ENCODE results near the gene FASN.
A peak's percentile ranks its signal among the peaks of the same experiment; 100 is the strongest.
"Not testable (repeated sequence)": the region's sequence is repeated elsewhere in the genome, so short reads cannot be mapped to it uniquely, and the experiment has no call there.

The FASN gene

DNA sequence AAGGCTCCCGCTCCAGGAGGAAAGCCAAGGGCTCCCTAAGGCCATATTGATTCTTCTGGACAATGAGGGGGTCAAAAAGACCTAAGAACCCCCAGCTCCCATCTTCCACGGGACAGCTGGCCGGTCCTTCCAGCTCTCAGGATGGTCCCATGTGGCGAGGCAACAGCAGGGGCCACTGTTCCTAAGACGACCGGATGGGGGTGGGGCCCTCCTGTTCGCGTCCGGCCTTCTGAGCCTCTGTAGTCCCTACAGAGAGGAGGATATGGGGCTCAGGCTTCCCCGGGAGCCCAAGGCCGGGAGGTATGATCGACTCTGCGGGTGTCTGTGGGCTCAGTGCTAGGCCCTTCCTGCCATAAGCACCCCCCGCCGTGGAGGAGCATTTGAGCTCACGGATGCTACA is 54.5 kb downstream of the FASN start:
- no peak for DNase-seq (ENCODE audit: low read depth)

DNA sequence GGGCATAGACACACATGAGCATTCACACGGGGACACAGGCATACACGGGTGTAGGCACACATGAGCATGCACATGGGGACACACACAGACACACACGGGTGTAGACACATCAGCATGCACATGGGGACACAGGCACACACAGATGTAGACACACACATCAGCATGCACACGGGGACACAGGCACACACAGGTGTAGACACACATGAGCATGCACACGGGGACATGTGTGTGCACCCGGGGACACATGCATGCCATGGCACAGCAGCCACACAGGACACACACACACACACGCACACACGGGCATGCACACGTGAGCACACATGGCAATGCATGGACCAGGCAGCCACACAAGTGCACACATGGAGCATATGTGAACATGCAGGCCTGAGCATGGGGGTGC is 55.4 kb downstream of the FASN start:
- DNase-seq (ENCODE audit: low read depth), result no peak

DNA sequence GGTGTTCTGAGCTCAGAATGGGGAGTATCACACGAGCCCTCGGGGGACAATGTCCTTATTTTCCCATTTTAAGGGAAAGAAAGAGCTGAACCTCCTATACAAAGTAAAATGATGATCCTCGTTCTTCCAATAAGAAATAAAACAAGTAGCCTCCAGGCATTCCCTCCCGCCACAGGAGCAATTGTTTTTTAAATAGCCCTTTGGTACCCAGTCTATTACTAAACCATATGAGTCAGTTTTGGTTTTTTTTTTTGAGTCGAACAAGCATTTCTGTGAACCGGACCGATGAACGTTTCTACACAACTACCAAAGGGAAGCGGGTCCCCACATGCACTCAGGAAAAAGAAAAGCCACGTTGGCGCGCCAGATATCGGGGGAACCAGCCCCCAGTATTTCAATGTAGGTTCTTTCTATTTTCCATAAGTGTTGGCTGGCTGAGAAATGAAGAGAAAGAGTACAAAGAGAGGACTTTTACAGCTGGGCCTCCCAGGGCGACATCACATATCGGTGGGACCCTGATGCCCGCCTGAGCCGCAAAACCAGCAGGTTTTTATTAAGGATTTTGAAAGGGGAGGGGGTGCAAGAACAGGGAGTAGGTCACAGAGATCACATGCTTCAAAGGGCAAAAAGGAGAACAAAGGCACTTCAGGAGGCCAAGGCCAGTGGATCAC is 56.8 kb downstream of the FASN start:
- DNase-seq (ENCODE audit: low read depth), result no peak

DNA sequence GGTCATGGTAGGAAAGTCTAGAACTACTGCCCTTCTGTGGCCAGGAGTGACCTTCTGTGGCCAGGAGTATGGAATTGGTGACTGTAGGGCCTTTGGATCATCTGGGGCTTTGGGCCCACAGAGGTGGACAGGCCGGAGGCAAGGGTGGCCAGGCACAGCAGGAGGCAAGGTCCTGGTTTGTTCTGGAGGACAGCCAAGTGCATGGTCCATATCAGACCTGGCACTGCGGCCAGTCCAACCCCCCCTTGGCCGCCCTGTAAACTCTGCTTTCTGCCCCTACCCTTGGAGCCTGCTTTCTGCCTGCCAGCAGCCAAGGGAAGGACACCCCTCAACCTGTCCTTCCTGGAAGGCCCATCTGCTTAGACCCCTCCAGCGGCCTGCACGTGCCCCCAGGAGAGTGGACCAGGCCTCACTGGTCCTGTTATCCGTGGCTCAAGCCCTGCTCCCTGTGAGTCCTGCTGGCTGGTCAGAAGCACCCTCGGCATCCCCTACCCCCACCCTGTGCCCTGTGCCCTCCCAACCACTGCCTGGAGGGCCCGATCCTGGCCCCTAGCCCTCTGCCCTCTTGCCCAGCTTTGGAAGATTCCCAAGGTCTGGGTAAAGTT is 58.2 kb downstream of the FASN start:
- DNase-seq (ENCODE audit: low read depth), result no peak

DNA sequence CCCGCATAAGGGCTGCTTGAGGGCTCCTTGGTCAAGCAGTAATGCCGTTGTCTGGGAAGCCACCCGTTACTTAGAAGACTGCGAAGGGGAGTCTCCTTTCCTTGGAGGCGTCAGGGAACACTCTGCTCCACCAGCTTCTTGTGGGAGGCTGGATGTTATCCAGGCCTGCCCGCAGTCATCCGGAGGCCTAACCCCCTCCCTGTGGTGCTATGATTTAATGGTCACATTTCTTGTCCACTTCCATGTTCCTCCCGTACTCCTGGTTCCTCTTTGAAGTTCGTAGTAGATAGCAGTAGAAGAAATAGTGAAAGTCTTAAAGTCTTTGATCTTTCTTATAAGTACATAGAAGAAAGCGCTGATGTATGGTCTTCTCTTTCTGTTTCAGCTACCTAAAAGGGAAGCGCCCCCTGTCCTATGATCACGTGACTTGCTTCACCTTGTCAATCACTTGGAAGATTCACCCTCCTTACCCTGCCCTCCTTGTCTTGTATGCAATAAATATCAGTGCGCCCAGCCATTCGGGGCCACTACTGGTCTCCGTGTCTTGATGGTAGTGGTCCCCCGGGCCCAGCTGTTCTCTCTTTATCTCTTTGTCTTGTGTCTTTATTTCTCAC is 59.1 kb downstream of the FASN start:
- DNase-seq (ENCODE audit: low read depth), result not testable (repeated sequence)

DNA sequence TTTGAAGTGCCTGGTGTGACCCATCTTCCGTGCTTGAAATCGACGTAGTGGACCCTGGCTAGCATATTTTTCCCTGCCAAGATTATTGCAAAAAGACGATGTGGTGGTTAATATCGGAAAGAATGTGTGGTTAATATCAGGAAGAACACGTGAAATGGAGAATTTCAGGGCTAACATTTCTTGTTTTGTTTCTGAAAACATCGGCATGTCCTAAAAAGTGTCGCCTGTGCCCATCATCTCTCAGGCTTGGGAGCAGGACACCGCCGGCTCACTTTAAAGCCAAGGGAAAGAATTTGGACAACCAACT is 60.2 kb downstream of the FASN start:
- DNase-seq (ENCODE audit: low read depth), result no peak

DNA sequence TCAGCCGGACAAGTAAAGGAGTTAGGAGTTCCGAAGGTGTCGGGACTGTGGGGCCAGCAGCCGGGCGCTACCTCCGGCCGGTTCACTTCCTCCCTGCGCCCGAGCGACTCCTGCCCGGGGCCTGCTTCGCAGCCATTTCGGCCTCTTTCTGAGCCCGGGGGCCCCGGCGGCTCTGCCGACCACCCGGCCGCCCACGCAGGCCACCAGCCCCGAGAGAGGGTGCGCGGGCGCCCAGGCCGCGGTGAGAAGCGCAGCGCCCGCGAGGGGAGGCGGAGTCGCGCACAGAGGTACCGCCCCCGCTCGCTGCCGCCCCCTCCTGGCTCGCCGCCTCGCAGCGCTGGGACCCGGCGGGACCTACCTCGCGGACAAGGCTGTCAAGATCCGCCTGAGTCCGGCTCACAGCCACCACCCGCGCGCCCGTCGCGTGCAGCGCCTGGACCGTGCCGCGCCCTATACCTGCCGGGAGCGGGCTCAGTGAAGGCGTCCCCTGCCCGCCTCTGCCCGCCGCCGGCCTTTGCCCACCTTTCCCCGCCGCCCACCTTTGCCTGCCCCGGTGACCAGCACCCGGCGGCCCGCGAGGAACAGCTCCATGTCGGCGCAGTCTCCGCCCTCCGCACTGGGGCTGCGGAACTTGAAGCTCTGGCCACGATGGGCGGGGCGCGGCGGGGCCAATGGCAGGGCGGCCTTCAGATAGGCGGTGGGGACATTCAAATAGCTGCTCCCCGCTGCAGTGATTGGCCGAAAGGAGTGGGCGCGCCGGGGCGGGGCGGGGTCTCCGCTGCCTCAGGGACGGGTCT is 60.7 kb downstream of the FASN start, which contains the start of gene DCXR:
Gene DCXR (minus strand): TSS at position 606 of the 797 bp plus-strand sequence. CDS start 15 bp downstream, at position 591.
- peak; percentile 96 for DNase-seq (ENCODE audit: low read depth)

DNA sequence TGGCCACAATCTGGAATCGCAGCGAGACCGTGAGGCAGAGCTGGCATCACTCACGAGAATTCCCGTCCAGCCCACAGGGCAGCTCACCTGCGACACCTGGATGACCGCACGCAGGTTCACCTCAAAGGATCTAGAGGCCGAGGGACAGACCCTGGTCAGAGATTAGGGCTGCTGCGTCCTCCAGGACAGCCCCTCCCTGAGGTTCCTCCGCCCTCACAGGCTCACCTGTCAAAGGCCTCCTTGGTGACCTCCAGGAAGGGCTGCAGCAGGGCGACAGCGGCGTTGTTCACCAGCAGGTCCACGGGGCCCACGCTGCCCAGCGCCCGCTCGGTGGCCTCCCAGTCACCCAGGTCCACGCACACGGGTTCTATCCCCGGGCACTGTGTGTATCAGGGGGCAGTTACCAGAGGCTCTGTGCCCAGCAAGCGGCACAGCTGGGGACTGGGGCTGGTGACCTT is 61.4 kb downstream of the FASN start:
- DNase-seq (ENCODE audit: low read depth), result no peak

DNA sequence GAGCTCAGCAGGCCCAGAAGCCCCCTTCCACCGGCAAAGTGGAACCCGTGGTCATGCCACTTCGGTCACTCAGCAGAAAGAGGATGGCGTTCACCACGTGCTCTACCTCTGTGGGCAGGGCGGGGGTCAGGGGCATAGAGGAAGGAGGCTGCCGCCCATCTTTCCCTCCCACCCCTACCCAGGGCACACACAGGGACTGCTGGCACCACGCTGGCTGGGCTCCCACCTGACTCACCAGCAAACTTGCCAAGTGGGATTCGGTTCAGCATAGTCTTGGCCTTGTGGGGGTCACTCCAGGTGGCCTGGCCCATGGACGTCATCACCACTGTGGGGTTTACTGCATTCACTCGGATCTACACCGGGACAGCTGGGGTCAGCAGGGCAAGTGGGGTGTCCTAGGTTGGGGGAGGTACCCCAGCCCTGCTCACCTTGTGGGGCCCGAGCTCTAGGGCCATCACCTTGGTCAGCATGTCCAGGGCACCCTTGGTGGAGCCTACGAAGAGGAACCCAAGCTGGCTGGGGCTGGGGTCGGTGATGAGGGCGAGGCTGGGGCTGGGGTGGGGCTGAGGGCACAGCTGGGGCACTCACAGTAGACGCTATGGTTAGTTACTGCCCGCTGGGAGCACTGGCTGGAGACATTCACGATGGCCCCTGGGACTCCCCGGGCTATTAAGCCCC is 61.9 kb downstream of the FASN start:
- DNase-seq (ENCODE audit: low read depth), result no peak

DNA sequence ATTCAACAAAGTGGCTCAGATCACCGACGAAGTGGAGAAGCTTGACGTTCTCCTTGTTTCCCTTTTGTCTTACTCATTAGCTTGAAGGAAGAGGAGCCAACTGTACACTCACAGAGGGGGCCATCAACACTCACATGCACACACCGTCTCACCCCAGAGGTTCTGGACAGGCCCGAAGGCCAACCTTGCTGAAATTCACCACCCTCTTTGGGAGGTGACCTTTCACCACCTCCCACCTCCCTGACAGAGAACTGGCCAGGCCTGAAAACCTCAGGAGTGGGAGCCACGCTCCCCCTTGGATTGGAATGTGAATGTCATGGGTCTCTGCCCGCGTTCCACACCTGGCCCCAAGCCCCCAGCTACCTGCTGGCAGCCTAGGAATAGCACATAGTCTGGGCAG is 62.5 kb downstream of the FASN start:
- DNase-seq (ENCODE audit: low read depth), result no peak

DNA sequence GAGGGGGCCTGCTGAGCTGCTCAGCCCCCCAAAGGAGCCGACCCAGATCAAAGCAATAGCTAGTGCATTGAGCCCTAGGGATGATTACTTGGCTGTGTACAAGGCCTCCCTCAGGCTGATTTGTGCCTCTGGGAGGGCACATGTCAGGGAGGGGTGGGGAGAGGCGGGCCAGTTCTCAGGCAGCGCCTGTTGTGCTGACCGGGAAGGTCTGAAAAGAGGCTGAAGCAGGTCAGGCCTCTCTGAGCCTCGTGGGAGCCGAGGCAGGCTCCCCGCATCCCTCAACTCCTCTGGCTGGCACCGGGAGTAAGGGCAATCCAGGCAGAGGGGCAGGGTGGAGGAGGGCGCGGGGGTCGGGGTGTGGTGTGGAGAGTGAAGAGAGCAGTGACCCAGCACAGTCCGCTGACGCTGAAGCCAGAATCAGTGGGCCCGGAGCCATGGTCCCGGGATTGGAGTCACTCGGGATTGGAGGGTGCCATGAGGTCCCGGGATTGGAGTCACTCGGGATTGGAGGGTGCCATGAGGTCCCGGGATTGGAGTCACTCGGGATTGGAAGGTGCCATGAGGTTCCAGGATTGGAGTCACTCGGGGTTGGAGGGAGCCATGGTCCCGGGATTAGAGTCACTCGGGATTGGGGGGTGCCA is 63.5 kb downstream of the FASN start:
- DNase-seq (ENCODE audit: low read depth), result no peak

DNA sequence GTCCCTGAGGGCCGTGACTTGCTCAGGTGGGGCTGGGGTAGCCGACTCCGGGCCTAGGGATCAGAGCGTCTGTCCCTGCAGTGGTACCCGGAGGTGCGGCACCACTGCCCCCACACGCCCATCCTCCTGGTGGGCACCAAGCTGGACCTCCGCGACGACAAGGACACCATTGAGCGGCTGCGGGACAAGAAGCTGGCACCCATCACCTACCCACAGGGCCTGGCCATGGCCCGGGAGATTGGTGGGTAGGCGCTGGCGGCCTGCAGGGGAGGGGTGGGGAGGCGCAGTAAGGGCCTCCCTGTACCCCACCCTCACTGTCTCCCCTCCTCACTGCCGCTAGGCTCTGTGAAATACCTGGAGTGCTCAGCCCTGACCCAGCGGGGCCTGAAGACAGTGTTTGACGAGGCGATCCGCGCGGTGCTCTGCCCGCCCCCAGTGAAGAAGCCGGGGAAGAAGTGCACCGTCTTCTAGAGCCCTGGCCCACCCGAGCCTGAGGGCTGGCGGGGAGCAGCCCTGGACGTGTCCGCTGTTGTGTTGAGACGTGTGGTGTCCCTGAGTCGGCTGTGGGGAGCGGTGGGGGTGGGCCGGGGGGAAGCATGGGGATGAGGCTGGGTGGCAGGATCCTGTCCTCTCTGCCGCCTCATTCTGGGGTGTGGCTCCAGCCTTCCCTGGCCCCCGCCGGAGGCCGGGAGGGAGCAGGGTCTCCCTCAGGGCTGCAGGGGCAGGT is 64.5 kb downstream of the FASN start:
- DNase-seq (ENCODE audit: low read depth), result no peak

DNA sequence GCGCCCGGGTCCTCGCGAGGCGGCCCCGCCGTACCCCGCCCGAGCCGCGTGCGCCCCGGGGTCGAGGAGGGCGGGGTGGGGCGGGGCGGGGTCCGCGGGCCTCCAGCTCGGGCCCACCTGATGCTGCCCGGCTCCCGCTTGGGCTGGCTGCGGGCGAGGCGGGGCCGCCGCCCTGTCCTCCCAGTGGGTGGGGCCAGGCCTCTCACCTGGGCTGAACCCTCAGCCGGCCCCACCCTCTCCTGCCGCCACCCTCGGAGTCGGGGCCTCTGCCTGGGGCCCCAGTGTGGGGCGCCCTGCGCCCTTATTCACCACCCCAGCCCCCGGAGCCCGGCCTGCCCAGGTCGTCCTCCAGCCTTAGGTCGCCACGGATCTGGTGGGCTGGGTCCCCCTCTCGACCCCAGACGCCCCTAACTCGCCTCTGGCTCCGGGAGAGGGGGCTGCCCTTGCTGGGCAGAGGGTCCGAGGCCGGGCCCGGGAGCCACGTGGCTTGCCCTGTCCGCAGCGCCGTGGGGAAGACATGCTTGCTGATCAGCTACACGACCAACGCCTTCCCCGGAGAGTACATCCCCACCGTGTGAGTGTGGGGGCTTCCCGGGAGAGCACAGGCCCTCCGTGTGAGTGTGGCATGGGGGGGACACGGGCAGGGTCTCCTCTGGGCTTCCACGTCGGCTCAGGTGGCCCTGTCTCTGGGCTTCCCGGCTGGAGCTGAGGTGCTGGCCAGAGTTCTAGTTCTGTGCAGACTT is 66.0 kb downstream of the FASN start:
- DNase-seq (ENCODE audit: low read depth), result peak; percentile 46

DNA sequence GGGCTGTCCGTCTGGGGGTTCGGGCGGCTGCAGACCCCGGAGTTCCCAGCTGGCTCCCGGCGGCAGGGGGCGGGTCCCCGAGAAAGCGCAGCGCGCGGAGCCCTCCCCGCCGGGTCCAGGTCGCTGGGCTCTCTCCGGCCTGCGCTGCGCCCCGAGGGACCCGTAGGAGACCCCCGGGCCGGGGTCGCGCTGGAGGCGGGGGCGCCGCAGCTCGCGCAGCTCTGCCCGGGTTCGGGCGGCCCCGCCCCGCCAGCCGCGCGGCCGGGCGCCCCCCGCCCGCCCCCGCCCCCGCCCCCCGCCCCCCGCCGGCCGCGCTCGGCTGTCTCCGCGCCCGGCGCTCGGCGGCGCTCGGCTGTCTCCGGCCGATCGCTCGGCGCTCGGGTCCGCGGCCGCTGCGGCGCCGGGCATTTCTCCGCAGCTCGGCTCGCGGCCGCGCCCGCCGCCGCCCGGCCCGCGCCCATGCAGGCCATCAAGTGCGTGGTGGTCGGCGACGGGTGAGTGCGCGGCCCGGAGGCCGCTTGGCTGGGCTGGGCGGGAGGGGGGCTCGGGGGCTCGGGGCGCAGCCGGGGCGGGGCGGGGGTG is 66.6 kb downstream of the FASN start, which contains the start of gene RAC3:
Gene RAC3 (plus strand): TSS at position 376 of the 582 bp plus-strand sequence. CDS start 84 bp downstream, at position 460.
- DNase-seq (ENCODE audit: low read depth), result no peak

DNA sequence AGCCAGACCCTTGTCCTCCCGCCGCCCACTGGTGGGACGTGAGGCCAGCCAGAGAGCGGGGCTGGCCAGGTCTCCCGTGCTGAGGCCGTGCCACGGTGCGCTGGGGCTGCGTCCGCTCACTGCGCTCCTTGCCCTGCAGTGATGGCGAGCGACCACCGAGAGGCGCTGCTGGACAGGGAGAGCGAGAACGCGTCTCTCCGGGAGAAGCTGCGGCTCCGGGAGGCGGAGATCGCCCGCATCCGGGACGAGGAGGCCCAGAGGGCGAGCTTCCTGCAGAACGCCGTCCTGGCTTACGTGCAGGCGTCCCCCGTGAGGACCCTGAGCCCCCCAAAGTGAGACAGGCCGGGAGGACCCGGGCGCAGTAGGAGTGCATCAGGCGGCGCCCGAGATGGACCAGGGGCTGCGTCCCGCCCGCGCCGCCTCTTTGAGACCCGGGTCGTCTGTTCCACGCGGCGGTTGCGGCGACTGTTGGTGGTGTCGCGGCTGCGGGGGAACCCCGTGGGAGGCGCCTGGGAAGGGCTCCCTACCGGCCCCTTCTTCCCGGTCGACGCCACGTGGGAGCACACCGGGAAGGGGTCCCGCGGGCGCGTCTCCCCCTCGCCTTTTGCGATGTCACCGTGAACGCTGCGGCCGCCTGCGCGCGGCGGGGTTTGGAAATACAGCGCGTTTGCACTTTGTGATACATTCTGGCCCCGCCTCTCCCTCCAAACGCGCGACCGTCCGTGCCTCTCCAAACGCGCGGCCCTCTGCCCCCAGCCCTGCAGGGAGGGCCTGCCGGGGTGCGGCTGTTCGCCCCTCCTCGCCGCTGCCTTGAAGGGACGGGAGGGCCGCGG is 67.3 kb downstream of the FASN start:
- peak; percentile 80 for DNase-seq (ENCODE audit: low read depth)

DNA sequence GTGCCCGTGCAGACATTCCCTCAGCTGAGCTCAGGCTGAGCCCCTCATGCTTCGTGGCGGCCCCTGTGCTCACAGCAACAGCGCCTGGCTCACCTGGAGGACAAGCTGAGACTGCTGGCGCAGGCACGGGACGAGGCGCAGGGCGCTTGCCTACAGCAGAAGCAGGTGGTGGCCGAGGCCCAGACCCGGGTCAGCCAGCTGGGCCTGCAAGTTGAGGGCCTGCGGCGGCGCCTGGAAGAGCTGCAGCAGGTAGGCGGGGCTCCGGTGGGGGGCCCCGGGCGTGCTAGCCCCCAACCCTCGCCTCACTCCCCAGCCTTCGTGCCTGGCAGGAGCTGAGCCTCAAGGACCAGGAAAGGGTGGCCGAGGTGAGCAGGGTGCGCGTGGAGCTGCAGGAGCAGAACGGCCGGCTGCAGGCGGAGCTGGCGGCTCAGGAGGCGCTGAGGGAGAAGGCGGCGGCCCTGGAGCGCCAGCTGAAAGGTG is 68.0 kb downstream of the FASN start:
- DNase-seq (ENCODE audit: low read depth), result no peak

DNA sequence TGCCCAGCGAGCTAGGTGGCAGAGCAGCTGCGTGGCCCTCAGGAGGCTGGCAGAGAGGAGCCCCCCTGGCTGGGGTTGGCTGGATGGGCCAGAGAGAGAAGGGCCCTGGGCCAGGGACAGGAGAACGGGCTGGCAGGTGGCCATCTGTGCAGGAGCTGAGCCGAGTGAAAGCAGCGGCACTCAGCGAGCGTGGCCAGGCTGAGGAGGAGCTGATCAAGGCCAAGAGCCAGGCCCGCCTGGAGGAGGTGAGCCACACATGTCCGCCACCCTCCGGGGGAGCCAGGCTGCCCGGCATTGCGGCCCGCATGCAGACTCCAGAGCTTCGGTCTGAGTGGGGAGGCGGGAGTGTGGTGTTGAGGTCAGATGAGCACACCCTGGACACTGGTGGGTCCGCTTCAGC is 68.6 kb downstream of the FASN start:
- DNase-seq (ENCODE audit: low read depth), result no peak

DNA sequence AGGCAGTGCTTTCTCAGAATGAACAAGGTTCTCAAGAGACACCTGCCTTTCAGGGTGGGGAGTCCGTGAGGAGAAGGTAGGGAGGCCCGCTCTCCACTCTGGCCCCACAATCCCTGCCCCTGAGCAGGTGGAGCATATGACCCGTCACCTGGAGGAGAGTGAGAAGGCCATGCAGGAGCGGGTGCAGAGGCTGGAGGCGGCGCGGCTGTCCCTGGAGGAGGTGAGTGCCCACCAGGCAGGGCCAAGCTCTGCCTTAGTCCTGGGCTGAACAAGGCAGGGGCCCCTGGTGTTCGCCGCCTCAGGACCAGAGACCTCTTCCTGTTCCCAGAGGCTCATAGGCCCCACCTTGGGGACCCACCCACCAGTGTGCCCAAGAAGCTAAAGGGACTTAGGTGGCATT is 69.1 kb downstream of the FASN start:
- DNase-seq (ENCODE audit: low read depth), result no peak
